HL-60/S4 (cell line): ENCODE results near the gene DMRTC1B.
"Not testable (repeated sequence)": the region's sequence is repeated elsewhere in the genome, so short reads cannot be mapped to it uniquely, and the experiment has no call there.

ENCODE experiments used
- in situ Hi-C: fragments of 300-500 bp; cut with MboI; formaldehyde crosslinking; loops from 2 replicates; pipeline ENCODE4 v1.14.3; 2022; ENCODE audit warnings: low sequenced_read_pairs

The DMRTC1B gene

GRCh38 chrX:72776653-72777466, at the start of gene DMRTC1B:
TSS of gene DMRTC1B (plus strand) at chrX:72776890. CDS start at chrX:72845136, 68,246 bp downstream.
- in situ Hi-C loops = not testable (repeated sequence)

- in situ Hi-C loops = no loop called here
These were observed 48.8 kb upstream of the DMRTC1B start for GRCh38 chrX:72727846-72728245.

GRCh38 chrX:72733636-72734035, 43.1 kb upstream of the DMRTC1B start:
- in situ Hi-C loops = not testable (repeated sequence)

GRCh38 chrX:72735561-72735960, 41.1 kb upstream of the DMRTC1B start:
- in situ Hi-C loops = no loop called here

GRCh38 chrX:72745546-72745945, 31.1 kb upstream of the DMRTC1B start:
- in situ Hi-C loops = not testable (repeated sequence)

- in situ Hi-C loops = not testable (repeated sequence)
These were observed 28.1 kb upstream of the DMRTC1B start for GRCh38 chrX:72748545-72748944.

- in situ Hi-C loops = not testable (repeated sequence)
These were observed 16.2 kb upstream of the DMRTC1B start for GRCh38 chrX:72760454-72760853.

- in situ Hi-C loops = not testable (repeated sequence)
These were observed 739 bp downstream of the DMRTC1B start for GRCh38 chrX:72777467-72777790.

GRCh38 chrX:72778146-72778545, 1.5 kb downstream of the DMRTC1B start:
- in situ Hi-C loops = not testable (repeated sequence)

- in situ Hi-C loops = not testable (repeated sequence)
These were observed 5.9 kb downstream of the DMRTC1B start, which contains the start of gene FAM236B for GRCh38 chrX:72782560-72782959. TSS of gene FAM236B (minus strand) at chrX:72782660. CDS start at chrX:72782560, 100 bp downstream.

- in situ Hi-C loops = not testable (repeated sequence)
These were observed 6.8 kb downstream of the DMRTC1B start for GRCh38 chrX:72783365-72783936.

GRCh38 chrX:72783964-72784363, 7.3 kb downstream of the DMRTC1B start:
- in situ Hi-C loops = not testable (repeated sequence)

- in situ Hi-C loops = not testable (repeated sequence)
These were observed 11.5 kb downstream of the DMRTC1B start for GRCh38 chrX:72788142-72788541.

GRCh38 chrX:72790390-72790789, 13.7 kb downstream of the DMRTC1B start:
- in situ Hi-C loops = not testable (repeated sequence)

GRCh38 chrX:72808110-72808509, 31.4 kb downstream of the DMRTC1B start, which contains the start of gene FAM236D:
TSS of gene FAM236D (minus strand) at chrX:72808210. CDS start at chrX:72808110, 100 bp downstream.
- in situ Hi-C loops = not testable (repeated sequence)

GRCh38 chrX:72830701-72831100, 54.0 kb downstream of the DMRTC1B start:
- in situ Hi-C loops = not testable (repeated sequence)

- in situ Hi-C loops = not testable (repeated sequence)
These were observed 60.8 kb downstream of the DMRTC1B start for GRCh38 chrX:72837532-72837931.

GRCh38 chrX:72882898-72883297, 106.2 kb downstream of the DMRTC1B start:
- in situ Hi-C loops = not testable (repeated sequence)

- in situ Hi-C loops = not testable (repeated sequence)
These were observed 113.0 kb downstream of the DMRTC1B start for GRCh38 chrX:72889740-72890139.
